KG1 (cell line): ENCODE results near the gene PMPCA.
"Not testable (repeated sequence)": the region's sequence is repeated elsewhere in the genome, so short reads cannot be mapped to it uniquely, and the experiment has no call there.

Experiments
- DNase-seq: peaks from one replicate; lab custom pipeline; 2025; lab: John Stamatoyannopoulos, UW

Gene PMPCA

DNA sequence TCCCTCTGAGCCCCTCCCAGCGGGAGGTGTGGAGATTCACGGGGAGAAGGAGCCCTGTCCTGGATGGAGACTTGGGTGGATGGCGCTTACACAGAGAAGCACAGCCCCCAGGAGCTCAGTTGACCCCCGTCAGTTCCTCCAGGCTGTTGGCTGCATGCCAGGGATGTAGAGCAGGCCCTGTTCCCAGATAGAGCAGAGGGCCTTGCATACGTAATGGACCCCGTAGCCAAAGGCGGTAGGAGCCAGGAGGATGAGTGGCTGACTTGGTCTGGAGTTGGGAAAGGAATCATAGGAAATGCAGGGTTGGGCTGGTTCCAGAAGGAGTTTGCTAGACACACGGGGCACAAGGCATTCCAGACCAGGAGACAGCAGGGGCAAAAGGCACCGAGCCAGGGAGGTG lies 2.5 kb downstream of the PMPCA start:
- no peak for DNase-seq

DNA sequence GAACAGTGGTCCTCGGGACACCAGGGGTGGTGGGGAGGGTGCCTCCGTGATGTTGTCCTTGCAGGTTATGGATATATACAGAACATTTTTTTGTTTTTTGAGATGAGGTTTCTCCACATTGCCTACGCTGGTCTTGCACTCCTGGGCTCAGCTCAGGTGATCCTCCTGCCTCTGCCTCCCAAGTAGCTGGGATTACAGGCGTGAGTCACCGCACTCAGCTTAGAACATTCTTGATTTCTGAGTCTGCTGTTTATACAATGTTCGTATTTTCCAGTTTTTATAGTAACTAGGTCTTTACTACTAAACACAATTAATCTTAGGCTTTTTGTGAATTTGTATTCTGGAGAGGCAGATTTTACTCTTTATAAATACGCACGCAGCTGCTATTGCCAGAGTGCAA lies 6.0 kb downstream of the PMPCA start:
- no peak for DNase-seq

- no peak for DNase-seq
These were observed 6.5 kb downstream of the PMPCA start for GRCh38 chr9:136416914-136417313.

DNA sequence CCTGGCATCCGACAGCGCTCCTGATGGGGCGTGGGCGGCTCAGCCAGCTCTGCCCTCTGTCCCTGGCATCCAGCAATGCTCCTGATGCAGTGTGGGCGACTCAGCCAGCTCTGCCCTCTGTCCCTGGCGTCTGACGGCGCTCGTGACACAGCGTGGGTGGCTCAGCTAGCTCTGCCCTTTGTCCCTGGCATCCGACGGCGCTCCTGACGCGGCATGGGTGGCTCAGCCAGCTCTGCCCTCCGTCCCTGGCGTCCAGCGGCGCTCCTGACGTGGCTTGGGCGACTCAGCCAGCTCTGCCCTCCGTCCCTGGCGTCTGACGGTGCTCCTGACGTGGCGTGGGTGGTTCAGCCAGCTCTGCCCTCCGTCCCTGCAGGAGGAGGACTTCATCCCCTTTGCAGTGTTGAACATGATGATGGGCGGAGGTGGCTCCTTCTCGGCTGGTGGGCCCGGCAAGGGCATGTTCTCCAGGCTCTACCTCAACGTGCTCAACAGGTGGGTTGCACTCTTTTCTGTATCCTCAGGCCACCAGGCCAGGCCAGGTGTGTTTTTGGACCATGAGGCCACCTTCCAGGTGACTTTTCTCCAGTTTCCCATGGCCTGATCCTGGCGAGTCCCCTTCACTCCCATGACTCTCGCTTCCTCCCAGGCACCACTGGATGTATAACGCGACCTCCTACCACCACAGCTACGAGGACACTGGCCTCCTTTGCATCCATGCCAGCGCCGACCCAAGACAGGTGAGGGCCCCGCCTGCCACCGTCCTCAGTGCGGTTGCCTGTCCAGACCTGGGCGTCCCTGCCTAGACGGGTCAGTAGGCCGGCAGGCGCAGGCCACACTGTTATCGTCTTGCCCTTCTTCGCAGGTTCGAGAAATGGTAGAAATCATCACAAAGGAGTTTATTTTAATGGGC lies 8.0 kb downstream of the PMPCA start:
- no peak for DNase-seq

DNA sequence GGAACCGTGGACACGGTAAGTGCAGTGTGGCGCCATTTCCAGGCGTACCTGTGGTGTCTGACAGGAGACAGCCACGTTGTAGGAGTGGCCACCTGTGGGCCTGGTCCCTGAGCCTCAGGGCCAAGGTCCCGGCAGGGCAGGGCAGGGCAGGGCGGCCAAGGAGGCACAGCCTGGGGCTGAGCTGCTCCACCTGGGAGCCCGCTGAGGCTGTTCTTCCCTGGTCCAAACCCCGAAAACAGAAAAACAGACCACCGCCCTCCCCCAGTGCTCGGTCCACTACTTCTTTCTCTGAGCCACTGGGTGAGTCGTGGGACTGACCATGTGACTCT lies 8.6 kb downstream of the PMPCA start:
- no peak for DNase-seq

DNA sequence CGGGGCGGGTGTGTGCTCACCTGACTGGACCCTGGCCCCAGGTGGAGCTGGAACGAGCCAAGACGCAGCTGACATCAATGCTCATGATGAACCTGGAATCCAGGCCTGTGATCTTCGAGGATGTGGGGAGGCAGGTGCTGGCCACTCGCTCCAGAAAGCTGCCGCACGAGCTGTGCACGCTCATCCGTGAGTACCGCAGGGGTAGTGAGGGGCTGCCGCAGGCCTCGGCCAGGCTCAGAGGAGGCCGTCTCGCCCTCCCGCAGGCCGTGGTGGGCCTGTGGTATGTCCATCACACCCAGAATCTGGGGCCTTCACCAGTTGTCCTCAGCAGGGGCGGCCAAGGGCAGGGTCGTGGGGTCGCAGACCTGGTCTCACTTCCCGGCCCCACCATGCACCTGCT lies 11.3 kb downstream of the PMPCA start:
- no peak for DNase-seq

DNA sequence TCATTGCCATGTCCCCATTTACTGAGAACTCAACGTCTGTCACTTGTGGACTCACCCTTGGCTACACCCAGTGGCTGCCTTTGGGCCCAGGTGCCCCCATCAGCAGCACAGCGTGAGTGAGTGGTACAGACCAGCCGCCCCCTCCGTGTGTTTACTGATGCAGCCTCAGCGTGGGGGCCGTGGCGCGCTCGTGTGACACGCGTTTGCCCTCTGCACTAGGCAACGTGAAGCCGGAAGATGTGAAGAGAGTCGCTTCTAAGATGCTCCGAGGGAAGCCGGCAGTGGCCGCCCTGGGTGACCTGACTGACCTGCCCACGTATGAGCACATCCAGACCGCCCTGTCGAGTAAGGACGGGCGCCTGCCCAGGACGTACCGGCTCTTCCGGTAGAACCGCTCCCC lies 12.4 kb downstream of the PMPCA start:
- DNase-seq, result no peak

- no peak for DNase-seq
These were observed 13.1 kb downstream of the PMPCA start for GRCh38 chr9:136423432-136424146.

DNA sequence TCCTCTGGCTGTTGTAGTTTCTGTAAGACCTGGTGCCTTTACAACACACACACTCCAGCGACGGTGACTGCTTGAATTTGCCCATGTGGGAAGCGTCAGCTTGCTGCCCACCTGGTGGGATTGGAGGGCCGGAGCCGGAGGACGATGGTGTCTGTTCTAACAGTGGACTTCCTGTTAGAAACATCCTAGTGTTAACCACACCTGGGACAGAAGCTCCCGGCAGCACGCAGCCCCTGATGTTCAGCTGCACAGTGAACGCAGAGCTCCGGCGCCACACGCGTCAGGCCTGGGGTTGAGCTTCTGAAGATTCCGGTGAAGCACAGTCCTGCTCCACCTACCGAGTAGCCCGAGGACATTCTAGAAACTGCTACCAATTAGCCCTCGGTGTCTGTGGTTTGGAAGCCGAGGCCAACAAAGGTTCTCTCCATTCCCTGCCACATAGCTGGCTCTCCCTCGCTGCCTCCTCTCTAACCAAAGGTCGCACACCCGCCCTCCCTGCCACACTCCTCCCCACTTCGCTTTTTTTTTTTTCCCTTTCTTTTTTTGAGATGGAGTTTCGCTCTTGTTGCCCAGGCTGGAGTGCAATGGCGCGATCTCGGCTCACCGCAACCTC lies 14.4 kb downstream of the PMPCA start:
- DNase-seq, result no peak

GRCh38 chr9:136425367-136425766 lies 14.9 kb downstream of the PMPCA start:
- DNase-seq, result not testable (repeated sequence)

DNA sequence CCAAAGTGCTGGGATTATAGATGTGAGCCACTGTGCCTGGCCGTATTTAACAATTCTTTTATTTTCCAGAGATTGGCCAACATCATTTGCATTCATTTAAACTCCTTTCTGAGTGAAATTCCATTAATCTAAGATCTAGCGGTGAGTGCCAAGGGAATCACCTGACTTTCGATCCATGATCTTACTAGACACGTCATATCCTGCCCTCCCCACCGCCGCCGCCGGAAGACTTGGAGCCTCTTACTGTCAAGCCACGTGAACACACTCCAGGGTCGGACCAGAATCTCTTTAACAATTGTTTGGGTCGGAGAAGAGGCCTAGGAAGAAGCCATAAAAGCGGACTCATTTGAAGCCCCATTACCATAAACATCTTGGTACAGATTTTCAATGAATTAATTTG lies 16.3 kb downstream of the PMPCA start:
- no peak for DNase-seq

GRCh38 chr9:136429075-136429628 lies 18.7 kb downstream of the PMPCA start:
- no peak for DNase-seq

GRCh38 chr9:136429683-136430491 lies 19.4 kb downstream of the PMPCA start:
- no peak for DNase-seq

DNA sequence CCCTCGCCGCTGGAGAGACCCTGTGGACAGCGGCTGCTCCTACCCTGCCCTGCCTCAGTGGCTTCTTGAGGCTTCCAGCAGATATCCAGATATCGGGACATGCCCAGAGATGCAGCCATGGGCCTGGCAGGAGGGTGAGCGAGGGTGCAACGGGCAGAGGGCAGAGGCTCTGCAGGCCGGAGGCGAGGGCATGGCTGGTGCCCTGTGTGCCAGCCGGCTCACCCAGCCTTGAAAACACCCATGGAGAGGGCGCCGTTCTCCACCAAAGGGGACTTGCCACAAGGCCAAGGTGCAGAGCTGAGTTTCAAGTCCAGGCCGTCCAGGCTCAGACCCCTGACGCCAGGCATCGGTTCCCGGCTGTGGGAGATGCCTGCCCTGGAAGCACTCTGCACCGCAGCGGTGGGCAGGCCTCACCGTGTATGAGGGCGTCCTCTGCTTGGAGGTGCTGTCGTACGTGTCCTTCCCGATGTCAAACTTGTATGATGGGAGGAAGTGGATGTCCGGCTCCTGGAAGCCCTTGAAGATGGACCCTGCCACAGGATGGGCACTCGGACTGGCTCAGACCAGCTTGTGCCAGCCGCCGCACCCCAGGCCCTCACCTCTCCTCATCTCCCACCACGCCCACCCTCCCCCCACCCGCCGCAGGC lies 20.3 kb downstream of the PMPCA start:
- DNase-seq, result no peak

- DNase-seq, result no peak
These were observed 21.4 kb downstream of the PMPCA start for GRCh38 chr9:136431782-136432350.

- DNase-seq, result no peak
These were observed 22.1 kb downstream of the PMPCA start for GRCh38 chr9:136432591-136432990.

GRCh38 chr9:136433043-136433715 lies 22.7 kb downstream of the PMPCA start:
- no peak for DNase-seq

- no peak for DNase-seq
These were observed 23.6 kb downstream of the PMPCA start for GRCh38 chr9:136433849-136434579.

DNA sequence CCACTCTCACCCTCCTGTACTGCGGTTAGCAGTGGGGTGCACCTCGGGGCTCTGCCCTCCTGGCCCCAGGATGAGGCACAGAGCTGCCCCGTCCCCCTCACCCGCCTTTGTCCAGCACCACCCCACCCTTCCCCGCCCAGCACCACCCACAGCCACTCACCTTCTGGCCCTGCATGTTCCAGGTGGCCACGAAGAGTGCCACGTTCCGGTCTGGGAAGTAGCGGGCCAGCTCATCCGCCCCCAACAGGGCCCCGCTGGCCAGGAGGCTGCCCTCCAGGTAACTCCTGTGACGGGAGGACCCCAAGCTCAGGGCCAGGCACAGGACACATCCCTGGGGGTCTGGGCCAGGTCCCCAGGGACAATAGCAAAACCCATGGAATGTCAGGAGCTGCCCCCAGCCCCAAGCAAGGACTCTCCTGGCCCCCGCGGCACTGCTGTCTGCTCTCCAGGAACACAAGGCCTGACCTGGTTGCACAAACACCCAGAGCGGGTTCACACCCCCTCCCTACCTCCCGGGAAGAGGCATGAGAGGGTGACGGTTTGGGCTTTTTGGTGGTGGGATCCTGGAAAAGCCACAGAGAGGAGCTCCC lies 24.2 kb downstream of the PMPCA start:
- DNase-seq, result no peak
